Endothelial cell of umbilical vein (primary cell): ENCODE measurements around the gene GPATCH4. TPM values are rescaled to one million over a fixed set of nuclear protein-coding genes. Genes with fewer than 3 reads are reported as not detected.

Source experiments
- BruUV-seq: library from RNA; stranded (reverse); fragments of 400-500 nt; replicated peaks from 2 replicates; lab custom pipeline; 2021; lab: Mats Ljungman, UMichigan
- CTCF ChIA-PET: fragments of 300-600, 350-600 bp; sonication (Branson Sonifier 250); formaldehyde crosslinking; loops from one replicate; lab custom pipeline; 2021; ENCODE audit warnings: antibody characterized with exemption, inconsistent platforms; lab: Charles Lee
- POLR2A ChIA-PET: fragments of 300-600, 350-600 bp; sonication (Branson Sonifier 250); formaldehyde crosslinking; loops from one replicate; lab custom pipeline; 2021; ENCODE audit warnings: antibody characterized with exemption, inconsistent platforms; lab: Charles Lee
- DNase-seq: peaks from one replicate; pipeline ENCODE4 v3.0.0-alpha.2; 2011; ENCODE audit warnings: low read depth, low spot score
- FAIRE-seq: peaks from 2 replicates; lab custom pipeline; 2011; peaks lifted over from hg19 to GRCh38; lab: Jason Lieb, UNC
- H2AFZ ChIP-seq: 2 replicates; pipeline ENCODE4 v1.6.0; 2012; ENCODE audit warnings: low read depth, low read length, control low read depth, inconsistent platforms
- H3K27ac ChIP-seq: 2 replicates; pipeline ENCODE4 v1.5.1; 2011; ENCODE audit warnings: low read depth, mild to moderate bottlenecking, control low read depth, low read length, moderate library complexity; ENCODE audit not compliant: insufficient read depth
- H3K27me3 ChIP-seq, 2 experiments: 2 replicates each; pipeline versions ENCODE4 v1.6.0 to v1.6.1; 2011; ENCODE audit warnings: low read length in 2 of 2, mixed read lengths in 1 of 2; ENCODE audit not compliant: control insufficient read depth in 2 of 2, insufficient read depth in 2 of 2
- H3K36me3 ChIP-seq, 2 experiments: 2 replicates in 1 of 2; 3 replicates in 1 of 2; pipeline ENCODE4 v1.5.1; 2011; ENCODE audit warnings: low read length in 2 of 2, mild to moderate bottlenecking in 1 of 2, moderate library complexity in 1 of 2; ENCODE audit not compliant: control insufficient read depth in 2 of 2, insufficient read depth in 2 of 2; ENCODE audit errors: extremely low read depth in 1 of 2
- H3K4me1 ChIP-seq: 3 replicates; pipeline ENCODE4 v1.5.1; 2011; ENCODE audit warnings: mild to moderate bottlenecking, low read length; ENCODE audit not compliant: control insufficient read depth, insufficient read depth; ENCODE audit errors: extremely low read depth
- H3K4me2 ChIP-seq: 2 replicates; pipeline ENCODE4 v1.6.1; 2011; ENCODE audit warnings: low read length, control low read depth, mixed read lengths; ENCODE audit not compliant: insufficient read depth
- H3K4me3 ChIP-seq, 3 experiments: fragments of 200-600 bp in 1 of 3; sonication (generic), shearing (Covaris generic) in 1 of 3; replicated peaks in 1 of 3; 2 replicates each; pipeline ENCODE4 v1.5.1; 2011 to 2016; ENCODE audit warnings: control low read depth in 3 of 3, low read length in 3 of 3, mild to moderate bottlenecking in 2 of 3, inconsistent platforms in 1 of 3, low read depth in 1 of 3, moderate library complexity in 1 of 3; ENCODE audit not compliant: insufficient read depth in 1 of 3
- H3K79me2 ChIP-seq: 2 replicates; pipeline ENCODE4 v1.6.0; 2012; ENCODE audit warnings: low read length, inconsistent platforms; ENCODE audit not compliant: control insufficient read depth, insufficient read depth
- H3K9ac ChIP-seq: replicated peaks from 2 replicates; pipeline ENCODE3; 2011; ENCODE audit warnings: low read length, control low read depth; ENCODE audit not compliant: insufficient read depth; ENCODE audit errors: extremely low read depth
- H3K9me1 ChIP-seq: replicated peaks from 3 replicates; pipeline ENCODE4 v1.6.0; 2011; ENCODE audit warnings: mild to moderate bottlenecking, low read length; ENCODE audit not compliant: control insufficient read depth, insufficient read depth; ENCODE audit errors: extremely low read depth
- H3K9me3 ChIP-seq: replicated peaks from 2 replicates; pipeline ENCODE4 v1.5.1; 2012; ENCODE audit warnings: low read length, inconsistent platforms; ENCODE audit not compliant: control insufficient read depth, insufficient read depth
- H4K20me1 ChIP-seq: replicated peaks from 2 replicates; pipeline ENCODE3; 2011; ENCODE audit warnings: mild to moderate bottlenecking, low read length; ENCODE audit not compliant: control insufficient read depth, insufficient read depth; ENCODE audit errors: extremely low read depth
- FOS ChIP-seq: IDR thresholded peaks from 2 replicates; pipeline ENCODE4 v1.6.1; 2011; ENCODE audit warnings: mild to moderate bottlenecking, low read length, moderate library complexity, borderline replicate concordance; ENCODE audit not compliant: insufficient read depth
- JUN ChIP-seq: IDR thresholded peaks from 2 replicates; pipeline ENCODE4 v1.6.1; 2011; ENCODE audit warnings: borderline replicate concordance, low read depth; ENCODE audit not compliant: insufficient read length, insufficient read depth
- MYC ChIP-seq: IDR thresholded peaks from one replicate; pipeline ENCODE4 v1.6.1; 2011; ENCODE audit warnings: mild to moderate bottlenecking, low read depth, low read length
- POLR2A ChIP-seq: IDR thresholded peaks from 2 replicates; pipeline ENCODE4 v1.6.1; 2012; ENCODE audit warnings: low read depth, mild to moderate bottlenecking, control low read depth, low read length
- POLR2AphosphoS5 ChIP-seq: IDR thresholded peaks from 2 replicates; pipeline ENCODE4 v1.6.1; 2012; ENCODE audit warnings: low read depth, mild to moderate bottlenecking, control low read depth, low read length, moderate library complexity; ENCODE audit not compliant: insufficient read depth
- dilution Hi-C: fragments of 300-500 bp; cut with MboI; formaldehyde crosslinking; loops from one replicate; pipeline ENCODE4 v1.15.0; 2019; ENCODE audit warnings: low sequenced_read_pairs; ENCODE audit not compliant: extremely low pct_ligation_motif_present
- intact Hi-C: fragments of 100-400 bp; cut with micrococcal nuclease; formaldehyde crosslinking; loops from one replicate; pipeline ENCODE4 v1.10.0; 2022
- polyA plus RNA-seq, 4 experiments: library from polyadenylated mRNA; depleted of rRNA in 3 of 4; stranded (reverse) in 3 of 4; unstranded in 1 of 4; fragments of >200 nt; gene quantifications; 2 replicates each; pipeline versions ENCODE4 v1.2.1 to v1.2.3, GENCODE V29; 2011 to 2012; ENCODE audit warnings: missing spikeins in 1 of 4
- total RNA-seq: library from RNA; stranded (reverse); gene quantifications from 2 replicates; pipeline ENCODE4 v1.2.3, GENCODE V29; 2021
- TF ChIP-seq, protein P1 (sequence below), 2 donors: IDR thresholded peaks; 1 replicate in 1 of 2; 2 replicates in 1 of 2; pipeline ENCODE4 v1.5.1; 2011; ENCODE audit warnings: low read length in 2 of 2, mild to moderate bottlenecking in 2 of 2, moderate library complexity in 2 of 2, control low read depth in 1 of 2, inconsistent platforms in 1 of 2, low read depth in 1 of 2; ENCODE audit not compliant: insufficient read depth in 1 of 2; ENCODE audit errors: extremely low read depth in 1 of 2

Gene GPATCH4
- total and polyA plus RNA-seq, 2 donors (not counting 3 experiments of a cell fraction or from before 2014, with no cell fraction given) = 22.4 to 29.2 TPM

DNA sequence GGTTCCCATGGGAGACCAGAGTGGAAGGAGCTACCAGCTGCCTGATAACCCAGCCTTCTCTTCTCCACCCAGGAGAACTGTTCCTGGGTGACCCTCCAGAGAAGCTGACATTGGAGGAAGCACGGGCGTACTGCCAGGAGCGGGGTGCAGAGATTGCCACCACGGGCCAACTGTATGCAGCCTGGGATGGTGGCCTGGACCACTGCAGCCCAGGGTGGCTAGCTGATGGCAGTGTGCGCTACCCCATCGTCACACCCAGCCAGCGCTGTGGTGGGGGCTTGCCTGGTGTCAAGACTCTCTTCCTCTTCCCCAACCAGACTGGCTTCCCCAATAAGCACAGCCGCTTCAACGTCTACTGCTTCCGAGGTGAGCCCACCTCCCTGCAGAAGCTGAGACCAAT, 47.2 kb upstream of the GPATCH4 start:
- H3K9me1 ChIP-seq = no peaks in the 10 kb centered on the region
- no peaks in the 10 kb centered on the region for H3K9me3 ChIP-seq
- H3K9ac ChIP-seq = no peak overlapping the region
- ChIA-PET POLR2A (no interaction called here), CTCF (interaction anchor here (0.7 to 4.7 kb wide), 7 partner anchors 8 to 41 kb away, joined by 3 to 39 read pairs (median 4); no protein-coding TSS in a partner anchor)
- peaks cover 41 to 42% of the 10 kb centered on the region in 2 experiments for H3K27me3 ChIP-seq
- no peaks in the 10 kb centered on the region for H3K4me1 ChIP-seq
- H4K20me1 ChIP-seq = no peaks in the 10 kb centered on the region
- H3K4me3 ChIP-seq = no peak overlapping the region
- no peak overlapping the region for H2AFZ ChIP-seq
- no TSS peak for BruUV-seq
- no peak for TF ChIP-seq POLR2AphosphoS5
- no peak for TF ChIP-seq POLR2A
- TF ChIP-seq MYC = no peak
- TF ChIP-seq FOS = no peak
- H3K79me2 ChIP-seq = no peaks in the 10 kb centered on the region
- dilution Hi-C loops (no loop called here), intact Hi-C loops (no loop called here)
- H3K4me2 ChIP-seq = no peak overlapping the region
- no peak for DNase-seq
- no peaks in the 10 kb centered on the region for H3K36me3 ChIP-seq
- H3K27ac ChIP-seq = no peak overlapping the region
- FAIRE-seq = no peak

DNA sequence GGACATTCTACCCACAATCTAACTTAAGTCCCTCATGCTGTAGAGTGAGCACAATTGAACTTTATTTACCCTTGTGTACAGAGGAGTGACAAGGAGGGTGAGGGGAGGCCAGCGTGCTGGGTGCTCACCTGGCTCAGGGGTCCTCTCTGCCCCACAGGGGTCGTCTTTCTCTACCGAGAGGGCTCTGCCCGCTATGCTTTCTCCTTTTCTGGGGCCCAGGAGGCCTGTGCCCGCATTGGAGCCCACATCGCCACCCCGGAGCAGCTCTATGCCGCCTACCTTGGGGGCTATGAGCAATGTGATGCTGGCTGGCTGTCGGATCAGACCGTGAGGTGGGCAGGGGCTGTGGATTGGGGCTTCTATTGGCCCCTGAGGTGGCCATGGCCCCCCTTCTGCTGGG, 46.1 kb upstream of the GPATCH4 start:
- FAIRE-seq = no peak
- H3K79me2 ChIP-seq = no peaks in the 10 kb centered on the region
- no peak overlapping the region for H2AFZ ChIP-seq
- H3K36me3 ChIP-seq = no peaks in the 10 kb centered on the region
- H3K4me1 ChIP-seq = no peaks in the 10 kb centered on the region
- H3K9ac ChIP-seq = no peak overlapping the region
- intact Hi-C loops = no loop called here
- no peaks in the 10 kb centered on the region for H4K20me1 ChIP-seq
- TF ChIP-seq JUN = no peak
- TF ChIP-seq, protein P1, sequence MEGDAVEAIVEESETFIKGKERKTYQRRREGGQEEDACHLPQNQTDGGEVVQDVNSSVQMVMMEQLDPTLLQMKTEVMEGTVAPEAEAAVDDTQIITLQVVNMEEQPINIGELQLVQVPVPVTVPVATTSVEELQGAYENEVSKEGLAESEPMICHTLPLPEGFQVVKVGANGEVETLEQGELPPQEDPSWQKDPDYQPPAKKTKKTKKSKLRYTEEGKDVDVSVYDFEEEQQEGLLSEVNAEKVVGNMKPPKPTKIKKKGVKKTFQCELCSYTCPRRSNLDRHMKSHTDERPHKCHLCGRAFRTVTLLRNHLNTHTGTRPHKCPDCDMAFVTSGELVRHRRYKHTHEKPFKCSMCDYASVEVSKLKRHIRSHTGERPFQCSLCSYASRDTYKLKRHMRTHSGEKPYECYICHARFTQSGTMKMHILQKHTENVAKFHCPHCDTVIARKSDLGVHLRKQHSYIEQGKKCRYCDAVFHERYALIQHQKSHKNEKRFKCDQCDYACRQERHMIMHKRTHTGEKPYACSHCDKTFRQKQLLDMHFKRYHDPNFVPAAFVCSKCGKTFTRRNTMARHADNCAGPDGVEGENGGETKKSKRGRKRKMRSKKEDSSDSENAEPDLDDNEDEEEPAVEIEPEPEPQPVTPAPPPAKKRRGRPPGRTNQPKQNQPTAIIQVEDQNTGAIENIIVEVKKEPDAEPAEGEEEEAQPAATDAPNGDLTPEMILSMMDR (IDR thresholded peaks at IDR 0.05; ENCODE audit: extremely low read depth in 1 of 2, insufficient read depth in 1 of 2, low read depth in 1 of 2, low read length in 2 of 2) = no peak
- no peak for TF ChIP-seq POLR2A
- no peak overlapping the region for H3K4me2 ChIP-seq
- dilution Hi-C loops = no loop called here
- H3K4me3 ChIP-seq = no peak overlapping the region
- no peak for DNase-seq
- H3K9me3 ChIP-seq = no peaks in the 10 kb centered on the region
- ChIA-PET CTCF (no interaction called here), POLR2A (no interaction called here)
- BruUV-seq = no TSS peak
- H3K27ac ChIP-seq = no peak overlapping the region
- H3K27me3 ChIP-seq = peaks cover 52 to 53% of the 10 kb centered on the region in 2 experiments
- no peaks in the 10 kb centered on the region for H3K9me1 ChIP-seq
